NCI-H2196 treated with DMSO at 0.1 percent for 48 hours (cell line): ENCODE results near the gene MYCT1.
"Not testable (repeated sequence)": the region's sequence is repeated elsewhere in the genome, so short reads cannot be mapped to it uniquely, and the experiment has no call there.

Experiments
- DNase-seq: peaks from one replicate; lab custom pipeline; 2025; ENCODE audit not compliant: unreplicated experiment; lab: John Stamatoyannopoulos, UW

MYCT1 gene

GRCh38 chr6:152697634-152698033 lies at the start of gene MYCT1:
Gene MYCT1 (plus strand): TSS chr6:152697897. CDS start chr6:152697903, 6 bp downstream.
- DNase-seq: no peak

GRCh38 chr6:152648105-152648504 lies 49.6 kb upstream of the MYCT1 start:
- no peak for DNase-seq

- no peak for DNase-seq
These were observed 45.7 kb upstream of the MYCT1 start for GRCh38 chr6:152651986-152652385.

- DNase-seq: no peak
These were observed 35.9 kb upstream of the MYCT1 start for GRCh38 chr6:152661776-152662175.

- DNase-seq: no peak
These were observed 27.8 kb upstream of the MYCT1 start for GRCh38 chr6:152669895-152670294.

- no peak for DNase-seq
These were observed 26.5 kb upstream of the MYCT1 start for GRCh38 chr6:152671171-152671570.

GRCh38 chr6:152673236-152673635 lies 24.5 kb upstream of the MYCT1 start:
- no peak for DNase-seq

- no peak for DNase-seq
These were observed 17.5 kb upstream of the MYCT1 start for GRCh38 chr6:152680151-152680550.

- DNase-seq: no peak
These were observed 16.7 kb upstream of the MYCT1 start for GRCh38 chr6:152680879-152681517.

- DNase-seq: no peak
These were observed 15.6 kb upstream of the MYCT1 start for GRCh38 chr6:152682141-152682540.

GRCh38 chr6:152682935-152683334 lies 14.8 kb upstream of the MYCT1 start:
- not testable (repeated sequence) for DNase-seq

GRCh38 chr6:152685819-152686218 lies 11.9 kb upstream of the MYCT1 start:
- DNase-seq: no peak

- no peak for DNase-seq
These were observed 2.2 kb upstream of the MYCT1 start for GRCh38 chr6:152695372-152696045.

- DNase-seq: no peak
These were observed 1.2 kb upstream of the MYCT1 start for GRCh38 chr6:152696522-152696921.

- DNase-seq: no peak
These were observed 995 bp downstream of the MYCT1 start for GRCh38 chr6:152698692-152699091.

- no peak for DNase-seq
These were observed 2.7 kb downstream of the MYCT1 start for GRCh38 chr6:152700427-152700826.

GRCh38 chr6:152701081-152701862 lies 3.6 kb downstream of the MYCT1 start:
- no peak for DNase-seq

- no peak for DNase-seq
These were observed 4.2 kb downstream of the MYCT1 start for GRCh38 chr6:152701863-152702401.

GRCh38 chr6:152703750-152704149 lies 6.1 kb downstream of the MYCT1 start:
- DNase-seq: not testable (repeated sequence)

- no peak for DNase-seq
These were observed 7.6 kb downstream of the MYCT1 start for GRCh38 chr6:152705327-152705726.

- no peak for DNase-seq
These were observed 18.6 kb downstream of the MYCT1 start for GRCh38 chr6:152716322-152716721.

GRCh38 chr6:152720974-152721373 lies 23.3 kb downstream of the MYCT1 start:
- no peak for DNase-seq
